ENCODE measurements around the gene PEX26.

PEX26 gene

DNA sequence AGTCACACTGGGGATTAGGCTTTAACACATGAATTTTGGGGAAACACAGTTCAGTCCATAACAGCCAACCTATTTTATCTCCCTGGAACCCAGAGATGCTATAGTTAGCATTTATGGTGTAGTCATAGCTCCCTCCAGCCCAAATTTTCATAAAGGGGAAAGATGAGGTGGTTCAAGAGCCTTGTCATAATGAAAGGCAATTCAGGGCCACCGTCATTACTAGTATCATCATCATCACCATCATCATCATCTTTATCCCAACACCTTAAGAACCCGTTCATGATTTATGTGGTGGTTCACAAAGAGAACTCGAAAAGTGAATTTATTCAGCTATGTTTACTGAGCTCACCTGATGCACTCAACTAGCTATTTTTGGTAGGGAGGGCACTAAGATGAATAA is 30.4 kb downstream of the PEX26 start:
- H3K4me2 ChIP-seq, result no peak overlapping the region
- no peak for TF ChIP-seq Cebpa-rat (IDR thresholded peaks at IDR 0.05)
- H3K27me3 ChIP-seq, result peaks cover 23 to 90% (median 41%) of the 10 kb centered on the region in 11 experiments
- no peak overlapping the region for H3K27ac ChIP-seq
- peaks cover 36 to 56% (median 51%) of the 10 kb centered on the region in 10 experiments for H3K4me1 ChIP-seq
- H3K9me3 ChIP-seq (replicated peaks in 1 of 11), result peaks cover 30 to 59% (median 52%) of the 10 kb centered on the region in 11 experiments
- H3K4me3 ChIP-seq, result peak overlapping the region in 1 of 10 experiments; percentile 9; a peak in 1 of 20 replicates
- peaks cover 0 to 18% (median 6%) of the 10 kb centered on the region in 11 experiments; a peak in 11 of 22 replicates for H3K36me3 ChIP-seq
- H4K20me1 ChIP-seq, result peaks cover 23 to 40% (median 31%) of the 10 kb centered on the region in 11 experiments; a peak in 20 of 22 replicates
- no peak overlapping the region for H3K9ac ChIP-seq

DNA sequence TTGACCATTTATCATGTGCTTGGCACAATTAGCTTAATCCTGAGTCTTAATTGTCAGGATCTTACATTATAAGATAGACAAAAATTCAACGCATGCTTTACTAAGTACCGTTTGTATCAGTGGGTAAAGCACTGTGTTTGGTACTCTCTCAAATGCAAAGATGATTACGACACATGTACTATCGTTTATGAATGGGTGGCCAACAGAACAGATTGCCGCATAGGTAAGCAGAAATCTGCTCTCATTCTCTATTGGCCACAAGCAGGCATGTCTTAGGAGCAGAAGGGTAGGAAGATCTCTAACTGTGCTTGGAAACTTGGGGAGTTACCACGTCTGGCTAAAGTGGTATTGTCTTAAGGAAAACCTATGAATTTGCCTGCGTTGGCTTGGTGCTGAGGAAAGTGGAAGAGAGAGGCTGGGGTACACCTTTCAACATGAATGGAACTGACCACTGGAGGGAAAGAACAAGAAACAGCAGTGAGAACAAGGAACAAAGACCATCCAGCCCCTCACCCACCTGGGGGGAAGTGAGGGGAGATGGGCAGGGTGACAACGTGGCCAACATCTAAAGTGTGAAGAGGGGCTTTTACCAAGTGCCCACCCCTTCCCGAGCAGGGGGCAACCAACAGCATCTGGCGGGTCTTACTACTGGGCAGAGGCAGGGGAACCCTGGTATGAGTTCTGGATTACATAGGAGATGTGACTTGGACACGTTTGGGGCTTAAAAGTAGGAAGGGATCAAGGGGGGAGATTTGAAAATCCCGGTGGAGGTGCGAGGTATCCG is 31.8 kb downstream of the PEX26 start:
- H3K9ac ChIP-seq, result peak overlapping the region in 5 of 11 experiments; percentile 44 to 80 (median 76); a peak in 5 of 22 replicates
- peak overlapping the region in 2 of 11 experiments; percentile 55 to 71; a peak in 1 of 22 replicates for H3K27ac ChIP-seq
- H3K36me3 ChIP-seq, result peaks cover 0 to 14% (median 6%) of the 10 kb centered on the region in 11 experiments; a peak in 10 of 22 replicates
- H3K4me3 ChIP-seq, result peak overlapping the region in 9 of 10 experiments; percentile 43 to 66 (median 55); a peak in 12 of 20 replicates
- H3K9me3 ChIP-seq (replicated peaks in 1 of 11), result peaks cover 30 to 48% (median 45%) of the 10 kb centered on the region in 11 experiments
- H3K4me2 ChIP-seq, result peak overlapping the region; percentile 85 to 98 (median 96)
- peak in 2 of 11 experiments; percentile 17 to 49; a peak in 1 of 22 replicates for TF ChIP-seq Cebpa-rat (IDR thresholded peaks at IDR 0.05)
- H3K27me3 ChIP-seq, result peaks cover 23 to 98% (median 43%) of the 10 kb centered on the region in 11 experiments
- H4K20me1 ChIP-seq, result peaks cover 30 to 54% (median 45%) of the 10 kb centered on the region in 11 experiments; a peak in 21 of 22 replicates
- H3K4me1 ChIP-seq, result peaks cover 38 to 58% (median 56%) of the 10 kb centered on the region in 10 experiments

DNA sequence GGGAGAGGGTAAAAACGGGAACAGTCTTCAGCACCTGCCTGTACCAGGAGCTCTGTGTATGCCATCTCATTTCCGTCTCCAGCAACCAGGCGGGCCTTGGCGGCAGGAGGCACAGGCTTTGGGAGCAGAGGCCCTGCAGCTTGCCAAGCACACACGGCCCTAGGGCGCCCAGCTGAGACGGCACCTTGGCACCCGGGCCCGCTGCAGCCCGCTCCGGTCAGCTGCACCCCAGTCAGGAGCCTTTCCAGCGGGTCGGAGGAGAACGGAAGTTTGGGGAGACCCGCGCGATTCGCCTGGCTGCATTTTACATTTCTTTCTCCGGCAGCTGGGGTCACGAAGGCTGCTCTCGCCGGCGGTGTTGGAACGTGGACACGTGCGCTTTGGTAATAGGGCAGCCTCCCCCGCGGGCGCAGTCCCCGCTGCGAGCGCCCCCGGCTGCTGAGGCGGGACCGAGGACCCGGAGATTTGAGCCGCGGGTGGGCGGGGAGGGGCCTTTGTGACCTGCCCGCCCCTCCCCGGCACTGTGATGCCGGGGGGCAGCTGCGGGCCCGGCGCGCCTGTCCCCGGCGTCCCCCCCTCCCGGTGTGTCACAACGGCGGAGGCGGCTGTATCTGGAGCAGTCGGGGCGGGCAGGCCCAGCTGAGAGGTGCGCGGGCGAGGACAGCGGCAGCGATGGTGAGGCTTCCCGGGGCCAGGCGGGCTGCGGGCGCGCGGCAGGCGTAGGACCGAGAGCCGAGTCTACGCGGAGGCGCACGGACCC is 32.6 kb downstream of the PEX26 start, which contains the start of gene TUBA8:
TUBA8 (plus strand) TSS at position 616 of the 760 bp plus-strand sequence; CDS start at position 673, 57 bp downstream.
- Histone ChIP-seq H3K9me3 (replicated peaks in 1 of 11) (peaks cover 30 to 40% (median 38%) of the 10 kb centered on the region in 11 experiments), H4K20me1 (peaks cover 30 to 62% (median 52%) of the 10 kb centered on the region in 11 experiments; a peak in 21 of 22 replicates), H3K4me1 (peaks cover 45 to 61% (median 59%) of the 10 kb centered on the region in 10 experiments), H3K36me3 (peaks cover 0 to 8% (median 6%) of the 10 kb centered on the region in 11 experiments; a peak in 10 of 22 replicates), H3K9ac (peak within 1 kb of the TSS; percentile 7 to 80 (median 56); a peak in 19 of 22 replicates), H3K27ac (peak within 1 kb of the TSS in 8 of 11 experiments; percentile 11 to 71 (median 53); a peak in 14 of 22 replicates), H3K4me2 (peak within 1 kb of the TSS; percentile 85 to 98 (median 96)), H3K4me3 (peak within 1 kb of the TSS; percentile 43 to 66 (median 54)), H3K27me3 (peaks cover 23 to 99% (median 49%) of the 10 kb centered on the region in 11 experiments)
- TF ChIP-seq Cebpa-rat (IDR thresholded peaks at IDR 0.05), result no peak

DNA sequence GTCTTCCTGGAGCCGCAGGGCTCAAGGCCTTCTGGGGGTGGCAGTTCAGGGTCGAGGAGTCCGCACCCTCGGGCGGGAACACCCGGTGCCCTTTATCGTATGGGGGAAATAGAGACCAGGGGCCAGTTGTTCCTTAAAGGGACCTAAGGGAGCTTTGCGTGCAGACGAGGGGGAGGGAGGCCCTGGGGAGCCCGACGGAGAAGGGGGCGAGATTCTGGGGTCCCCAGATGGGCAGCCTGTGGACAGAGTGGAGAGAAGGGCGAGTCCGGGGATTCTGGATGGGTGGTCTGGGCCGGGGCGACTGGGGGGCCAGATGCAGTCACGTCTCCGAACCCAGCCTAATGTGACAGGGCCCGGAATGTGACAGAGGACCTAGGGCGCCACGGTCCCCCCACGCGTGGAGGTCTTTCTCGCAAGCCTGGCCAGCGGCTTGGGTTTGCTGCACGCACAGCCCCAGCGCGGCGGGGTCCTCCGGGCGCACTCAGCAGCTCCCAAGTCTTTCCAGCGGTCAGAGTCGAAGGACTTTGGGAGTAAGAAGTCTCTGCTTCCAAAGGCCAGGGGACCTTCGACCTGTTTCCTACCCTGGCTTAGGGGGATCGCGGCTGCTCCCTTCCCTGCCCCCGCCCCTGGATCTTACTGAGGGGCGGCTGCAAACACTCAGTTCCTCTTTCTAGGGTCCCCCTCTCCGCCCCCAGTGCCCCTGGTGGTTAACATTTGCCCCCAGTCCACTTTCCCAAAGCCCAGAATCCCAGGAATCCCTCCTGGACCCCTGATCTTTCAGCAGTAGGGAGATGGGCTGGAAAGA is 33.4 kb downstream of the PEX26 start:
- TF ChIP-seq Cebpa-rat (IDR thresholded peaks at IDR 0.05), result no peak
- peak overlapping the region; percentile 85 to 98 (median 96) for H3K4me2 ChIP-seq
- peak overlapping the region; percentile 43 to 66 (median 54) for H3K4me3 ChIP-seq
- peaks cover 23 to 32% (median 30%) of the 10 kb centered on the region in 11 experiments for H3K9me3 ChIP-seq (replicated peaks in 1 of 11)
- peaks cover 53 to 69% (median 67%) of the 10 kb centered on the region in 10 experiments for H3K4me1 ChIP-seq
- H4K20me1 ChIP-seq, result peaks cover 30 to 70% (median 53%) of the 10 kb centered on the region in 11 experiments; a peak in 21 of 22 replicates
- H3K9ac ChIP-seq, result peak overlapping the region; percentile 7 to 80 (median 56); a peak in 19 of 22 replicates
- peak overlapping the region in 8 of 11 experiments; percentile 11 to 71 (median 53); a peak in 14 of 22 replicates for H3K27ac ChIP-seq
- peaks cover 0 to 4% (median 0%) of the 10 kb centered on the region in 11 experiments; a peak in 4 of 22 replicates for H3K36me3 ChIP-seq
- peaks cover 23 to 100% (median 49%) of the 10 kb centered on the region in 11 experiments for H3K27me3 ChIP-seq

DNA sequence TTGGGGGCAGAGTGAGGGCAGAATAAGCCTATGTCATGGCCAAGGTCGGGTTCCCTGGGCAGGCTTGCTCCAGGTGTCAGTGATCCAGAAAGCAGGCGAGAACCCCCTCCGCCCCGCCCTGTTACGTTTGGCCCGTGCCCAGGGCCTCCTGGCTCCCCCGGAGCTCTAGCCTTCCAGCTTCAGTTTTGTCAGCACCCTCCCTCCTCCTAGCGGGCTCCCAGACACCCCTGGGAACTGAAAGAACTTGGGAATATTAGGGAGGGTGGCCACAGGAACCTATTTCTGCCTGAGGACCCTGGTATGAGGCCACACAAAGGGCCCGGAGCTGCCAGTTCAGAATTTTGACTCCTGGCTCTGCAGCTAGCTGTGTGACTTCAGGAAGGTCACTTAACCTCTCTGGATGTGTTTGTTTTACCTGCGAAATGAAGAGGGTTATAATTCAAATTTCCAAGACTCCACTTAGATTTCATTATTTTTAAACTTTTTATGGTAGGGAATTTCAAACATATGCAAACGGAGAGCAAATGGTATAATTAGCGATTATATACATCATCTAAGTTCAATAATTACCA is 34.1 kb downstream of the PEX26 start:
- TF ChIP-seq Cebpa-rat (IDR thresholded peaks at IDR 0.05), result no peak
- Histone ChIP-seq H3K4me2 (peak overlapping the region; percentile 85 to 98 (median 96); a peak in 19 of 22 replicates), H3K4me1 (peaks cover 58 to 76% (median 74%) of the 10 kb centered on the region in 10 experiments), H3K27ac (no peak overlapping the region; a peak in 1 of 22 replicates), H3K9ac (peak overlapping the region in 4 of 11 experiments; percentile 62 to 80 (median 76); a peak in 6 of 22 replicates), H3K36me3 (peaks cover 0 to 4% (median 0%) of the 10 kb centered on the region in 11 experiments; a peak in 4 of 22 replicates), H3K4me3 (peak overlapping the region in 4 of 10 experiments; percentile 48 to 60 (median 54); a peak in 7 of 20 replicates), H3K9me3 (replicated peaks in 1 of 11) (peaks cover 16 to 25% (median 23%) of the 10 kb centered on the region in 11 experiments), H4K20me1 (peaks cover 30 to 77% (median 58%) of the 10 kb centered on the region in 11 experiments; a peak in 21 of 22 replicates), H3K27me3 (peaks cover 23 to 100% (median 49%) of the 10 kb centered on the region in 11 experiments)

DNA sequence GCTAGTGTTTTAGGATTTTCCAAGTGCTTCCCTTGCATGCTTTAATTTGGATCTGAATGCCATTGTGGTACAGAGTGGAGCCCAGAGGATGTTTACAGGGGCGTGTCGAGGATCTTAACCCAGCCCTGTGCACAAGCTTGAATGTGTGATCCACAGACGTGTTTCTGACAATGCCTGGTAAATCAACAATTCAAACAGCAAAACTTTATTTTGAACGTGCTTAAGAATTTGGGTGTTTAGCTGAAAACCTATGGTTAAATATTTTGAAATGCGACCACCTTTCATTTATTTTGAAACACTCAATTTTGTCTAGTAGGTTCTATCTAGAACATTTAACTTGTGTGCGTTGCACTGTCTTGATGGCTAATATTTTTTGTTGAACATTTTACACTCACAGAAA is 34.6 kb downstream of the PEX26 start:
- Histone ChIP-seq H4K20me1 (peaks cover 30 to 79% (median 58%) of the 10 kb centered on the region in 11 experiments; a peak in 21 of 22 replicates), H3K27ac (no peak overlapping the region), H3K9me3 (replicated peaks in 1 of 11) (peaks cover 10 to 19% (median 17%) of the 10 kb centered on the region in 11 experiments; a peak in 21 of 22 replicates), H3K4me1 (peaks cover 58 to 82% (median 77%) of the 10 kb centered on the region in 10 experiments), H3K27me3 (peaks cover 23 to 100% (median 49%) of the 10 kb centered on the region in 11 experiments), H3K9ac (no peak overlapping the region), H3K4me3 (no peak overlapping the region), H3K4me2 (peak overlapping the region in 8 of 11 experiments; percentile 2 to 97 (median 96); a peak in 14 of 22 replicates), H3K36me3 (peaks cover 0 to 4% (median 0%) of the 10 kb centered on the region in 11 experiments; a peak in 3 of 22 replicates)
- no peak for TF ChIP-seq Cebpa-rat (IDR thresholded peaks at IDR 0.05)

All from BLaER1 treated with 17β-estradiol and CSF1 and Interleukin-3, amounts not matched to agents 10 nM and 100 nM (cell line).